Activated naive CD4-positive, alpha-beta T cell treated with anti-CD3 and anti-CD28 coated beads for 36 hours (primary cell): ENCODE data around the gene ALDH7A1. TPM values are rescaled to one million over a fixed set of nuclear protein-coding genes. Genes with fewer than 3 reads are reported as not detected.

Experiments used
- total RNA-seq, 2 experiments: library from RNA; stranded (reverse); gene quantifications; one replicate each; pipeline ENCODE4 v1.2.3, GENCODE V29; 2021

ALDH7A1 gene
- total RNA-seq, 2 experiments from 2014 or later = 10.3 to 11.3 TPM

Other genes starting within 250 kb of the ALDH7A1 start
- 10 to 100 TPM in 1 of 2 experiments, 1 to 10 TPM in 1; 8.7 to 10.8 TPM for gene GRAMD2B, start 171.8 kb downstream of the ALDH7A1 start, total RNA-seq
- 10 to 100 TPM; 34.9 to 37.2 TPM for gene PHAX, start 5.7 kb upstream of the ALDH7A1 start, total RNA-seq
- 100 to 1,000 TPM; 274 to 289 TPM for gene LMNB1, start 181.9 kb upstream of the ALDH7A1 start, total RNA-seq